Raji (cell line): Measurements from ENCODE around the gene DMC1.

ENCODE experiments used
- POLR2A ChIP-seq: IDR thresholded peaks from 2 replicates; pipeline ENCODE4 v1.6.1; 2011; ENCODE audit warnings: low read depth, low read length, control low read depth; ENCODE audit not compliant: insufficient read depth

Gene DMC1

GRCh38 chr22:38489142-38489541, 80.8 kb downstream of the DMC1 start:
- TF ChIP-seq POLR2A = no peak

GRCh38 chr22:38487946-38488345, 82.0 kb downstream of the DMC1 start:
- TF ChIP-seq POLR2A = no peak

GRCh38 chr22:38485783-38486182, 84.2 kb downstream of the DMC1 start:
- no peak for TF ChIP-seq POLR2A

- TF ChIP-seq POLR2A = no peak
Observed at GRCh38 chr22:38484244-38484643, 85.7 kb downstream of the DMC1 start.

- TF ChIP-seq POLR2A = no peak
Observed at GRCh38 chr22:38482662-38483308, 87.2 kb downstream of the DMC1 start.

- no peak for TF ChIP-seq POLR2A
Observed at GRCh38 chr22:38481871-38482332, 88.1 kb downstream of the DMC1 start.

- TF ChIP-seq POLR2A = no peak
Observed at GRCh38 chr22:38481162-38481870, 88.7 kb downstream of the DMC1 start.

- TF ChIP-seq POLR2A = no peak
Observed at GRCh38 chr22:38479096-38479837, 90.7 kb downstream of the DMC1 start.

GRCh38 chr22:38477585-38477984, 92.4 kb downstream of the DMC1 start:
- no peak for TF ChIP-seq POLR2A

GRCh38 chr22:38474003-38474607, 95.9 kb downstream of the DMC1 start:
- TF ChIP-seq POLR2A = no peak

GRCh38 chr22:38471237-38471636, 98.7 kb downstream of the DMC1 start:
- TF ChIP-seq POLR2A = no peak

- no peak for TF ChIP-seq POLR2A
Observed at GRCh38 chr22:38469306-38469781, 100.6 kb downstream of the DMC1 start.
